GM19193 (cell line): ENCODE data around the gene MOGAT1.

Experiments used
- POLR2A ChIP-seq: IDR thresholded peaks from 4 replicates; pipeline ENCODE4 v1.6.1; 2011; ENCODE audit not compliant: insufficient read depth, insufficient read length; ENCODE audit errors: extremely low read depth

Gene MOGAT1

GRCh38 chr2:222693837-222694236 is 22.4 kb downstream of the MOGAT1 start:
- no peak for TF ChIP-seq POLR2A

- no peak for TF ChIP-seq POLR2A
These were observed 26.8 kb downstream of the MOGAT1 start for GRCh38 chr2:222698276-222698675.

- TF ChIP-seq POLR2A: no peak
These were observed 29.8 kb downstream of the MOGAT1 start for GRCh38 chr2:222701233-222701632.

GRCh38 chr2:222701721-222702131 is 30.3 kb downstream of the MOGAT1 start:
- no peak for TF ChIP-seq POLR2A

- TF ChIP-seq POLR2A: no peak
These were observed 31.6 kb downstream of the MOGAT1 start for GRCh38 chr2:222703091-222703490.

GRCh38 chr2:222703886-222704285 is 32.4 kb downstream of the MOGAT1 start:
- no peak for TF ChIP-seq POLR2A

- no peak for TF ChIP-seq POLR2A
These were observed 35.2 kb downstream of the MOGAT1 start for GRCh38 chr2:222706616-222707015.

GRCh38 chr2:222707102-222707688 is 35.7 kb downstream of the MOGAT1 start:
- TF ChIP-seq POLR2A: no peak

GRCh38 chr2:222707689-222708273 is 36.3 kb downstream of the MOGAT1 start:
- no peak for TF ChIP-seq POLR2A

- TF ChIP-seq POLR2A: no peak
These were observed 36.8 kb downstream of the MOGAT1 start for GRCh38 chr2:222708274-222708710.

- no peak for TF ChIP-seq POLR2A
These were observed 37.9 kb downstream of the MOGAT1 start for GRCh38 chr2:222709191-222709891.

GRCh38 chr2:222710736-222711135 is 39.3 kb downstream of the MOGAT1 start:
- no peak for TF ChIP-seq POLR2A

- no peak for TF ChIP-seq POLR2A
These were observed 40.0 kb downstream of the MOGAT1 start for GRCh38 chr2:222711315-222711940.

- TF ChIP-seq POLR2A: no peak
These were observed 41.5 kb downstream of the MOGAT1 start for GRCh38 chr2:222713002-222713401.

GRCh38 chr2:222714361-222715241 is 43.1 kb downstream of the MOGAT1 start:
- TF ChIP-seq POLR2A: no peak
